Skeletal muscle tissue (tissue), 4 donors: ENCODE results near the gene XYLB. TPM values are rescaled to one million over a fixed set of nuclear protein-coding genes. Genes with fewer than 3 reads are reported as not detected.

Experiments
- H3K27ac ChIP-seq: one replicate; pipeline ENCODE4 v1.7.0; 2013; ENCODE audit warnings: mild to moderate bottlenecking, low read depth, low read length, inconsistent platforms
- H3K27me3 ChIP-seq, 3 donors: one replicate each; pipeline ENCODE4 v1.7.0; 2013; ENCODE audit warnings: low read length in 3 of 3; ENCODE audit not compliant: control insufficient read depth in 3 of 3, insufficient read depth in 3 of 3
- H3K36me3 ChIP-seq, 3 donors: one replicate each; pipeline ENCODE4 v1.7.0; 2013; ENCODE audit warnings: low read length in 3 of 3; ENCODE audit not compliant: control insufficient read depth in 3 of 3, insufficient read depth in 3 of 3
- H3K4me1 ChIP-seq, 3 donors: one replicate each; pipeline ENCODE4 v1.7.0; 2013; ENCODE audit warnings: low read length in 3 of 3, mild to moderate bottlenecking in 3 of 3; ENCODE audit not compliant: control insufficient read depth in 3 of 3, insufficient read depth in 3 of 3
- H3K4me3 ChIP-seq, 3 donors: one replicate each; pipeline ENCODE4 v1.7.0; 2013; ENCODE audit warnings: low read length in 3 of 3
- H3K9ac ChIP-seq, 3 donors: one replicate each; pipeline ENCODE4 v1.7.0; 2013; ENCODE audit warnings: low read length in 3 of 3, mild to moderate bottlenecking in 3 of 3, moderate library complexity in 2 of 3, low read depth in 1 of 3
- H3K9me3 ChIP-seq, 3 donors: one replicate each; pipeline ENCODE4 v1.7.0; 2013; ENCODE audit warnings: low read length in 3 of 3; ENCODE audit not compliant: control insufficient read depth in 3 of 3
- total RNA-seq: library from RNA; depleted of rRNA; stranded (reverse); fragments of >200 nt; gene quantifications from one replicate; pipeline ENCODE4 v1.2.3, GENCODE V29; 2014
- donor health status: Osteomylitis.

XYLB gene
- total RNA-seq, 1 donor from 2014 or later = 7.3 TPM

- Histone ChIP-seq H3K9ac (no peak overlapping the region), H3K36me3 (peaks cover 15 to 27% (median 22%) of the 10 kb centered on the region in 3 donors), H3K27me3 (no peaks in the 10 kb centered on the region), H3K4me3 (no peak overlapping the region), H3K4me1 (no peaks in the 10 kb centered on the region), H3K27ac (no peak overlapping the region), H3K9me3 (peaks cover 0 to 2% (median 0%) of the 10 kb centered on the region in 3 donors)
These were observed 25.6 kb downstream of the XYLB start for GRCh38 chr3:38372214-38372601.

- Histone ChIP-seq H3K4me1 (no peaks in the 10 kb centered on the region), H3K36me3 (peaks cover 18 to 35% (median 21%) of the 10 kb centered on the region in 3 donors)
These were observed 27.6 kb downstream of the XYLB start for GRCh38 chr3:38374221-38374620.

GRCh38 chr3:38375072-38375471, 28.5 kb downstream of the XYLB start:
- no peaks in the 10 kb centered on the region for H3K27me3 ChIP-seq
- H3K4me3 ChIP-seq = no peak overlapping the region
- H3K9ac ChIP-seq = no peak overlapping the region
- H3K9me3 ChIP-seq = no peaks in the 10 kb centered on the region
- no peak overlapping the region for H3K27ac ChIP-seq
- no peaks in the 10 kb centered on the region for H3K4me1 ChIP-seq
- peaks cover 18 to 43% (median 21%) of the 10 kb centered on the region in 3 donors for H3K36me3 ChIP-seq

More at GRCh38 chr3:38374221-38374620, 27.6 kb downstream of the XYLB start:
- no peak overlapping the region for H3K9ac ChIP-seq
- no peaks in the 10 kb centered on the region for H3K9me3 ChIP-seq
- H3K27me3 ChIP-seq = no peaks in the 10 kb centered on the region
- H3K27ac ChIP-seq = no peak overlapping the region
- H3K4me3 ChIP-seq = no peak overlapping the region

DNA sequence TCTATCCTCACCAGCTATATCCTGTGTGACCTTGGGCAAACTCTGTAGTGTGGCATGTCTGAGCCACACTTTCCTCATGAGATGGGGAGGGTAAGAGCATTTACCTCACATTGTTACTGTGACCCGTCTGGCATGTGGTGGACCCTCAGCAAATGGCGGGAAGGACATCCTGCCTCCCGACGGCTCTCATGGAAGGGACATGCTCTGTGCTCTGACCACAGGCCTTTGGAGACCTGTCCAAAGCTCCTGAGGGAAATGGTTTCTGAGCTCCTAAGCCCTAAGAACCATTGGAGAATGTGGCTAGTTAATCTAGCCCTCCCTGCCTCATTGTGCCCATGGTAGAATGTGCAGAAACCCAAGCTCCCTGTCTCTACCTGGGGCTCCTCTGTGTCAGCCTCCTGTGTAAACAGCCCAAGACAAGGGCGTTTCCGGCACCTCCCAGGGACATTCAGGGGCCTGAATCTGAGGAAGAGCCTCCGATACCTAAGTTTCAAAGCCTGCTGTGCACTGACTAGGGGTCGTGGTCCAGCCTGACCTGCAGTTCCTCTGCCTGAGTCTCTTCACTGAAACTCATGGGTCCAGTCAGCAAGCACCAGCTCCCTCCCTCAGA, 29.0 kb downstream of the XYLB start:
- Histone ChIP-seq H3K9ac (no peak overlapping the region), H3K27ac (no peak overlapping the region), H3K27me3 (no peaks in the 10 kb centered on the region), H3K4me3 (no peak overlapping the region), H3K9me3 (no peaks in the 10 kb centered on the region), H3K36me3 (peaks cover 13 to 41% (median 23%) of the 10 kb centered on the region in 3 donors), H3K4me1 (no peaks in the 10 kb centered on the region)

GRCh38 chr3:38376098-38376816, 29.7 kb downstream of the XYLB start:
- H3K36me3 ChIP-seq = peaks cover 10 to 43% (median 24%) of the 10 kb centered on the region in 3 donors
- H3K4me1 ChIP-seq = no peaks in the 10 kb centered on the region
- no peaks in the 10 kb centered on the region for H3K27me3 ChIP-seq
- H3K4me3 ChIP-seq = no peak overlapping the region
- H3K9me3 ChIP-seq = no peaks in the 10 kb centered on the region
- H3K9ac ChIP-seq = no peak overlapping the region
- H3K27ac ChIP-seq = no peak overlapping the region

DNA sequence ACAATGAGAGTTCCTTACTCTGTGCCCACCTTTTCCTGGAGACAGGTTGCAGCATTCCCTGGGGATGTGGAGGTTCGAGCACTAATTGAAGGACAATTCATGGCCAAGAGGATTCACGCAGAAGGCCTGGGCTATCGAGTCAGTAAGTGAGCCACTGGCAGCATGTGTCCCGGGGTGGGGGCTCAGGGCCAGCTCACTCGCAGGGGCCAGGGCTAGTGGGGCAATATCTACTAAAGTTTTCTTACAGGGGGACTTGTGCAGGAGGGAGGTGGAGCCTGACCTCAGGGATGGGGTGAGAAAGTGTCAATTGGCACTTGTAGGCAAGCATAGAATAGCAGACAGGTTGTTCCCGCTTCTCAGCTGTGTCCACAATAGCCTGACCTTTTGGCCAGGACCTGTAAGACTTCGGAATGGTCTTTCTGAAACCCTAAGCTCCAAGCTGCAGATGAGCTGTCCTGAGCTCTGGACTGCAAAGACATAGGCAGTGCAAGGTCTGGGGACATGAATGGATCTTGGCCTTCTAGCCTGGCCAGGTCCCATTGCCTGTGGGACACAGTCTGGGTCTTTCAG, 32.7 kb downstream of the XYLB start:
- no peaks in the 10 kb centered on the region for H3K9me3 ChIP-seq
- H3K9ac ChIP-seq = no peak overlapping the region
- H3K4me3 ChIP-seq = no peak overlapping the region
- no peak overlapping the region for H3K27ac ChIP-seq
- H3K4me1 ChIP-seq = no peaks in the 10 kb centered on the region
- H3K27me3 ChIP-seq = no peaks in the 10 kb centered on the region
- H3K36me3 ChIP-seq = peaks cover 10 to 30% (median 24%) of the 10 kb centered on the region in 3 donors

DNA sequence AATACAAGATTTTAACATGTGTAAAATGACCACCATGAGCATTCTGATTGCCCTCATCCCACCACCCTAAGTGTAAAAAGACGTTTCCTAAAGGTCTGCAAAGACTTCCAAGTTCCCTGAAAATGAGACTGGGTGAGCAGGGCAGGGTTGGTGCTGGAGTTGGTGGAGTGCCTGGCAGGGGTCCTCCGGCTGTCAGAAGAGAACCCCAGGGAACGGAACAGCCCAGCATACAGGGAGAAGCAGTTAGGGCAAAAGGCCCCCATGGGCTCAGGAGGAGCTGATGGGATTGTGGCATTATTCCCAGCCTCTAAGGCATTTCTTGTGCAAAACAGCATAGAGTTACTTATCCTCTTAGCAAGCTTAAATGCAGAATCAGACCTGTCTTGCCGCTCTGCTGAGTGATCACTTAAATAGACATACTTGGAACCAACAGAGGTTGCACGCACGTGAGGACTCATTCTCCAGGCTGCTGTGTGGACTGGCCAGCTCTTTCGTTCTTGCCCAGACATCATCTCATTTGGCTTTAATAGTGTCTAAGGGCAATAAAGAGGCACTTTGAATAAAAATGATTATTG, 36.0 kb downstream of the XYLB start:
- no peak overlapping the region for H3K27ac ChIP-seq
- no peaks in the 10 kb centered on the region for H3K27me3 ChIP-seq
- H3K9me3 ChIP-seq = peaks cover 0 to 4% (median 0%) of the 10 kb centered on the region in 3 donors
- no peaks in the 10 kb centered on the region for H3K4me1 ChIP-seq
- H3K36me3 ChIP-seq = peaks cover 9 to 21% (median 16%) of the 10 kb centered on the region in 3 donors
- H3K9ac ChIP-seq = no peak overlapping the region
- H3K4me3 ChIP-seq = no peak overlapping the region

- H3K4me1 ChIP-seq = no peaks in the 10 kb centered on the region
These were observed 36.7 kb downstream of the XYLB start for GRCh38 chr3:38383156-38383875.

DNA sequence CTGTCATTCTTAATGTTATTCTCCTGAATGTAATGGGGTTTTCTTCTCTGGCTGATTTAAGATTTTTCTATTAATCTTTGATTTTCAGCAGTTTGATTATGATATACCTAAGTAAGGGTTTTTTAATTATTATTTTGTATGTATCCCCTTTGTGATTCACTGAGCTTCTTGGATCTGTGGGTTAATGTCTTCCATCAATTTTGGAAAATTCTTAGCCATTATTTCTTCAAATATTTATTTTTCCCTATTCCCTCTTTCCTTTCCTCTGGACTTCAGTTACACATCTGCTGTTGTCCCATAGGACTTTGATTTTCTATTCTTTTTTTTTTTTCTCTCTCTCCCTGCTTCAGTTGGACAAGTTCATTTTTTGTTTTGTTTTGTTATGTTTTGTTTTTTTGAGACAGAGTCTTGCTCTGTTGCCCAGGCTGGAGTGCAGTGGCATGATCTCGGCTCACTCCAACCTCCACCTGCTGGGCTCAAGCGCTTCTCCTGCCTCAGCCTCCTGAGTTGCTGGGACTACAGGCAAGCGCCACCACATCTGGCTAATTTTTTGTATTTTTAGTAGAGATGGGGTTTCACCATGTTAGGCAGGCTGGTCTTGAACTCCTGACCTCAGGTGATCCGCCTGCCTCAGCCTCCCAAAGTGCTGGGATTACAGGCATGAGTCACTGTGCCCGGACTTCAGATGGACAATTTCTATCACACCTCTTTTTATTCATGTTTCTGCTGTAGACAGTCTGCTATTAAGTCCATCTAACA, 40.6 kb downstream of the XYLB start:
- no peak overlapping the region for H3K9ac ChIP-seq
- no peak overlapping the region for H3K4me3 ChIP-seq
- no peak overlapping the region for H3K27ac ChIP-seq
- H3K9me3 ChIP-seq = peaks cover 0 to 4% (median 0%) of the 10 kb centered on the region in 3 donors
- H3K4me1 ChIP-seq = no peaks in the 10 kb centered on the region
- H3K27me3 ChIP-seq = no peaks in the 10 kb centered on the region
- H3K36me3 ChIP-seq = peaks cover 0 to 2% (median 1%) of the 10 kb centered on the region in 3 donors

More at GRCh38 chr3:38383156-38383875, 36.7 kb downstream of the XYLB start:
- Histone ChIP-seq H3K4me3 (no peak overlapping the region), H3K9ac (no peak overlapping the region), H3K27ac (no peak overlapping the region), H3K9me3 (peaks cover 0 to 4% (median 0%) of the 10 kb centered on the region in 3 donors), H3K36me3 (peaks cover 8 to 19% (median 16%) of the 10 kb centered on the region in 3 donors), H3K27me3 (no peaks in the 10 kb centered on the region)
